SU-DHL-6 (cell line): ENCODE data around the gene MUC12.
"Not testable (repeated sequence)": the region's sequence is repeated elsewhere in the genome, so short reads cannot be mapped to it uniquely, and the experiment has no call there.

Experiments
- H2AFZ ChIP-seq: fragments of 200-600 bp; sonication (generic); 2 replicates; pipeline ENCODE4 v1.6.1; 2014; ENCODE audit warnings: low read depth, mild to moderate bottlenecking, moderate library complexity, mixed read lengths, antibody characterized with exemption, low read length; ENCODE audit not compliant: severe bottlenecking
- H3F3A ChIP-seq: fragments of 200-600 bp; shearing (Covaris generic); 2 replicates; pipeline ENCODE4 v1.6.0; 2016; ENCODE audit warnings: antibody characterized with exemption, mild to moderate bottlenecking; ENCODE audit not compliant: insufficient read depth
- H3K27ac ChIP-seq: fragments of 200-600 bp; sonication (generic); 2 replicates; pipeline ENCODE4 v1.5.1; 2016; ENCODE audit warnings: low read depth, mild to moderate bottlenecking, low read length, moderate library complexity, mixed read lengths
- H3K27me3 ChIP-seq: fragments of 200-600 bp; sonication (generic), shearing (Covaris generic); 2 replicates; pipeline ENCODE4 v1.6.0; 2014; ENCODE audit warnings: mild to moderate bottlenecking, low read length
- H3K36me3 ChIP-seq: fragments of 200-600 bp; sonication (generic); 2 replicates; pipeline ENCODE4 v1.6.1; 2014; ENCODE audit warnings: mild to moderate bottlenecking, low read length, mixed read lengths
- H3K4me2 ChIP-seq: fragments of 300-600, 200-600 bp; shearing (Covaris generic), sonication (generic); 2 replicates; pipeline ENCODE4 v1.6.0; 2014; ENCODE audit warnings: low read length, low read depth, mild to moderate bottlenecking; ENCODE audit not compliant: poor library complexity, severe bottlenecking
- H3K4me3 ChIP-seq: fragments of 200-600 bp; sonication (generic); 2 replicates; pipeline ENCODE4 v1.5.1; 2014; ENCODE audit warnings: antibody characterized with exemption, low read length, mild to moderate bottlenecking, mixed read lengths; ENCODE audit not compliant: insufficient read depth, poor library complexity, severe bottlenecking
- H3K79me2 ChIP-seq: fragments of 200-600 bp; sonication (generic); 2 replicates; pipeline ENCODE4 v1.6.1; 2014; ENCODE audit warnings: mild to moderate bottlenecking, low read length, moderate library complexity; ENCODE audit not compliant: insufficient read depth
- H3K9ac ChIP-seq: fragments of 200-600 bp; sonication (generic); 2 replicates; pipeline ENCODE4 v1.7.0; 2014; ENCODE audit warnings: mild to moderate bottlenecking, low read length
- H3K9me2 ChIP-seq: fragments of 200-600 bp; sonication (generic); replicated peaks from 2 replicates; pipeline ENCODE4 v1.6.1; 2014; ENCODE audit warnings: low read length; ENCODE audit not compliant: insufficient read depth
- H3K9me3 ChIP-seq: fragments of 200-600 bp; sonication (generic); 2 replicates; pipeline ENCODE4 v1.6.1; 2014; ENCODE audit warnings: low read length, mixed read lengths; ENCODE audit not compliant: insufficient read depth
- H4K20me1 ChIP-seq: fragments of 200-600 bp; sonication (generic); 2 replicates; pipeline ENCODE4 v1.6.1; 2014; ENCODE audit warnings: low read depth, mild to moderate bottlenecking, antibody characterized with exemption, low read length, moderate library complexity, mixed read lengths
- EZH2phosphoT487 ChIP-seq: fragments of 200-600 bp; sonication (generic), shearing (Covaris generic); conservative IDR thresholded peaks from 2 replicates; pipeline ENCODE4 v1.6.1; 2018; ENCODE audit warnings: mild to moderate bottlenecking, antibody characterized with exemption, low read length, moderate library complexity, mixed read lengths
- TF ChIP-seq, protein P1 (sequence below): fragments of 200-600 bp; sonication (generic); IDR thresholded peaks from one replicate; pipeline ENCODE4 v1.5.1; 2017; ENCODE audit warnings: antibody characterized with exemption, mild to moderate bottlenecking, low read length, moderate library complexity; ENCODE audit not compliant: insufficient read depth, poor library complexity, severe bottlenecking

MUC12 gene

DNA sequence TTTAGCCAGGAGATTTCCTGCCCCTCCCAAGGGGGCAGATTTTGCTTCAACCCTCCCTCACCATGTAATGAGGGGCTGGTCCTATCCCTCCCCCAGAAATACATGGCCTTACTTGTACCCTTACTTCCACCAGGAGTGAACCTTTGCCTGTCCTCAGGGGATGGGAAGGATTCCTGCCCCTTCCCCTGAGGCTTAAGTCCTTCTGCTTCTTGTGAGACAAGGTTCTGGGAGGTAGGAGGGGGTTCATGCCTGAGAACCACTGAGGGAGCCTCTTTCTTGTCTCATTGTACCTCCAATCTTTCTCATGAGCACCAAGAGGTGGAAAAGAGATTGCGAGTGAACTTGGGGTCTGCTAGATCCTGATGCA lies 39.6 kb upstream of the MUC12 start:
- Histone ChIP-seq H3F3A (no peaks in the 10 kb centered on the region), H4K20me1 (no peaks in the 10 kb centered on the region), H3K27me3 (no peaks in the 10 kb centered on the region; the same call in 1 of the 2 replicates), H3K4me2 (no peak overlapping the region), H3K36me3 (no peaks in the 10 kb centered on the region), H3K9me2 (no peaks in the 10 kb centered on the region), H3K9ac (no peak overlapping the region), H3K4me3 (no peak overlapping the region), H3K9me3 (peaks cover 6% of the 10 kb centered on the region; the same call in 1 of the 2 replicates), H3K27ac (no peak overlapping the region), H2AFZ (no peak overlapping the region), H3K79me2 (no peaks in the 10 kb centered on the region)
- TF ChIP-seq EZH2phosphoT487 = no peak
- TF ChIP-seq, protein P1, sequence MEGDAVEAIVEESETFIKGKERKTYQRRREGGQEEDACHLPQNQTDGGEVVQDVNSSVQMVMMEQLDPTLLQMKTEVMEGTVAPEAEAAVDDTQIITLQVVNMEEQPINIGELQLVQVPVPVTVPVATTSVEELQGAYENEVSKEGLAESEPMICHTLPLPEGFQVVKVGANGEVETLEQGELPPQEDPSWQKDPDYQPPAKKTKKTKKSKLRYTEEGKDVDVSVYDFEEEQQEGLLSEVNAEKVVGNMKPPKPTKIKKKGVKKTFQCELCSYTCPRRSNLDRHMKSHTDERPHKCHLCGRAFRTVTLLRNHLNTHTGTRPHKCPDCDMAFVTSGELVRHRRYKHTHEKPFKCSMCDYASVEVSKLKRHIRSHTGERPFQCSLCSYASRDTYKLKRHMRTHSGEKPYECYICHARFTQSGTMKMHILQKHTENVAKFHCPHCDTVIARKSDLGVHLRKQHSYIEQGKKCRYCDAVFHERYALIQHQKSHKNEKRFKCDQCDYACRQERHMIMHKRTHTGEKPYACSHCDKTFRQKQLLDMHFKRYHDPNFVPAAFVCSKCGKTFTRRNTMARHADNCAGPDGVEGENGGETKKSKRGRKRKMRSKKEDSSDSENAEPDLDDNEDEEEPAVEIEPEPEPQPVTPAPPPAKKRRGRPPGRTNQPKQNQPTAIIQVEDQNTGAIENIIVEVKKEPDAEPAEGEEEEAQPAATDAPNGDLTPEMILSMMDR = no peak

DNA sequence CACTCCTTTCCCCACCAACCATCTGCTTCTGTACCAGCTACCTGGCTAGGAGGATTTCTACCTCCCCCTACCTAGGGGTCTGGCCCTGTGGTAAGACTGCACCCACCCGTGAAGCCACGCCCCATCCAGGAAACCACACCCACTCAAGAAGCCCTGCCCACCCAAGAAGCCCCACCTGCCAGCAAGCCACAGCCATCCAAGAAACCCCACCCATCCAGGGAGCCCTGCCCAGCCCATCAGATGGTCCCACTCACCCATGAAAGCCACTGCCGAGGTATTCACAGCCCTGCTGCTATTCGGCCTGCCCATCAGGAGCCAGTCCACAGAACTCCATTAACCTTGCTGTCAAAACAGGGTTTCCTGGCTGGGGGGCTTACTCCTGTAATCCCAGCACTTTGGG lies 35.6 kb upstream of the MUC12 start:
- Histone ChIP-seq H2AFZ (no peak overlapping the region), H3K4me2 (no peak overlapping the region), H3F3A (no peaks in the 10 kb centered on the region), H3K4me3 (no peak overlapping the region), H3K27ac (no peak overlapping the region), H4K20me1 (no peaks in the 10 kb centered on the region), H3K36me3 (no peaks in the 10 kb centered on the region), H3K27me3 (no peaks in the 10 kb centered on the region; the same call in 1 of the 2 replicates), H3K79me2 (no peaks in the 10 kb centered on the region), H3K9me2 (no peaks in the 10 kb centered on the region), H3K9ac (no peak overlapping the region), H3K9me3 (peaks cover 6% of the 10 kb centered on the region; the same call in 1 of the 2 replicates)
- TF ChIP-seq, protein P1 = no peak
- no peak for TF ChIP-seq EZH2phosphoT487

DNA sequence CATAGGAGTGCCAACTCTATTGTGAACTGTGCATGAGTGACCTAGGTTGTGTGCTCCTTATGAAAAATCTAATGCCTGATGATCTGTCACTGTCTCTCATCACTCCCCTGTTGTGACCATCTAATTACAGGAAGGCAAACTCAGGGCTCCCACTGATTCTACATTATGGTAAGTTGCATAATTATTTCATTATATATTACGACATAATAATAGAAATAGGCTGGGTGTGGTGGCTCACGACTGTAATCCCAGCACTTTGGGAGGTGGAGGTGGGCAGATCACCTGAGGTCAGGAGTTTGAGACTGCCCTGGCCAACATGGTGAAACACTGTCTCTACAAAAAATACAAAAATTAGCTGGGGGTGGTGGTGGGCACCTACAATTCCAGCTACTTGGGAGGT lies 34.0 kb upstream of the MUC12 start:
- not testable (repeated sequence) for H3K9me3 ChIP-seq, H4K20me1 ChIP-seq, H3K27ac ChIP-seq, H3K36me3 ChIP-seq, H3K9ac ChIP-seq, H3K79me2 ChIP-seq, H3F3A ChIP-seq, H3K4me2 ChIP-seq, H2AFZ ChIP-seq, H3K9me2 ChIP-seq, H3K4me3 ChIP-seq, H3K27me3 ChIP-seq

DNA sequence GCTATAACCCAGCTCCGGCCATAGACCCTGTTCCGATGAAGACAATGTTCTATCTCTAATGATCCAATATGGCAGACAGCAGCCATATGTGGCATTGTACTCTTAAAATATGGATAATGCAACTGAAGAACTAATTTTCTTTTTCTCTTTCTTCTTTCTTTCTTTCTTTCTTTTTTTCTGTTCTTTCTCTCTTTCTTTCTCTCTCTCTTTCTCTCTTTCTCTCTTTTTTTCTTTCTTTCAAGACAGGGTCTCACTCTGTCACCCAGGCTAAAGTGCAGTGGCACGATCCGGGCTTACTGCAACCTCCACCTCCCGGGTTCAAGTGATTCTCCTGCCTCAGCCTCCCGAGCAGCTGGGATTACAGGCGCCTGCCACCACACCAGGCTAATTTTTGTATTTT lies 33.2 kb upstream of the MUC12 start:
- not testable (repeated sequence) for H3F3A ChIP-seq, H3K9ac ChIP-seq, H3K9me2 ChIP-seq, H3K27me3 ChIP-seq, H3K36me3 ChIP-seq, H2AFZ ChIP-seq, H3K79me2 ChIP-seq, H3K27ac ChIP-seq, H3K9me3 ChIP-seq, H4K20me1 ChIP-seq, H3K4me3 ChIP-seq, H3K4me2 ChIP-seq
